ENCODE data around the gene HFM1.

HFM1 gene

GRCh38 chr1:91234181-91234580 is 170.5 kb downstream of the HFM1 start:
- Mint-ChIP-seq H3K4me1 (ENCODE audit: low read depth) (no peaks in the 10 kb centered on the region), H3K9me3 (no peaks in the 10 kb centered on the region), H3K27me3 (peaks cover 4% of the 10 kb centered on the region), H3K36me3 (ENCODE audit: low read depth) (no peaks in the 10 kb centered on the region), H3K27ac (no peak overlapping the region), H3K4me3 (no peak overlapping the region)

GRCh38 chr1:91226741-91227140 is 177.9 kb downstream of the HFM1 start:
- Mint-ChIP-seq H3K27me3 (peaks cover 4% of the 10 kb centered on the region), H3K9me3 (no peaks in the 10 kb centered on the region), H3K36me3 (ENCODE audit: low read depth) (no peaks in the 10 kb centered on the region), H3K4me1 (ENCODE audit: low read depth) (no peaks in the 10 kb centered on the region), H3K27ac (no peak overlapping the region), H3K4me3 (no peak overlapping the region)

- H3K4me1 Mint-ChIP-seq (ENCODE audit: low read depth), result no peaks in the 10 kb centered on the region
- no peak overlapping the region for H3K4me3 Mint-ChIP-seq
- peaks cover 5% of the 10 kb centered on the region for H3K9me3 Mint-ChIP-seq
- H3K27me3 Mint-ChIP-seq, result peaks cover 4% of the 10 kb centered on the region
- H3K36me3 Mint-ChIP-seq (ENCODE audit: low read depth), result no peaks in the 10 kb centered on the region
- no peak overlapping the region for H3K27ac Mint-ChIP-seq
Observed at GRCh38 chr1:91224878-91225277, 179.8 kb downstream of the HFM1 start.

- Mint-ChIP-seq H3K9me3 (peaks cover 11% of the 10 kb centered on the region), H3K4me3 (no peak overlapping the region), H3K27me3 (no peaks in the 10 kb centered on the region), H3K4me1 (ENCODE audit: low read depth) (no peaks in the 10 kb centered on the region), H3K36me3 (ENCODE audit: low read depth) (no peaks in the 10 kb centered on the region), H3K27ac (no peak overlapping the region)
Observed at GRCh38 chr1:91221017-91221416, 183.6 kb downstream of the HFM1 start.

GRCh38 chr1:91217911-91218310 is 186.7 kb downstream of the HFM1 start:
- Mint-ChIP-seq H3K4me3 (no peak overlapping the region), H3K4me1 (ENCODE audit: low read depth) (no peaks in the 10 kb centered on the region), H3K9me3 (peaks cover 11% of the 10 kb centered on the region), H3K27ac (no peak overlapping the region), H3K36me3 (ENCODE audit: low read depth) (no peaks in the 10 kb centered on the region), H3K27me3 (no peaks in the 10 kb centered on the region)
